Frontal cortex (tissue), 4 donors: ENCODE data around the gene CHEK2. TPM values are rescaled to one million over a fixed set of nuclear protein-coding genes. Genes with fewer than 3 reads are reported as not detected.
A peak's percentile ranks its signal among the peaks of the same experiment; 100 is the strongest.
"Not testable (repeated sequence)": the region's sequence is repeated elsewhere in the genome, so short reads cannot be mapped to it uniquely, and the experiment has no call there.

Experiments
- DNase-seq, 2 donors: peaks; one replicate each; pipeline ENCODE4 v3.0.0; 2012; ENCODE audit warnings: low spot score in 2 of 2
- FAIRE-seq: peaks from 2 replicates; lab custom pipeline; 2012; peaks lifted over from hg19 to GRCh38; lab: Jason Lieb, UNC
- total RNA-seq: library from RNA; depleted of rRNA; stranded (reverse); fragments of >200 nt; gene quantifications from one replicate; pipeline ENCODE4 v1.2.3, GENCODE V29; 2014
- donor health status: control.
- donor health status: control.
- donor health status: control.

Gene CHEK2
- total RNA-seq, 1 donor from 2014 or later, result 4.1 TPM

DNA sequence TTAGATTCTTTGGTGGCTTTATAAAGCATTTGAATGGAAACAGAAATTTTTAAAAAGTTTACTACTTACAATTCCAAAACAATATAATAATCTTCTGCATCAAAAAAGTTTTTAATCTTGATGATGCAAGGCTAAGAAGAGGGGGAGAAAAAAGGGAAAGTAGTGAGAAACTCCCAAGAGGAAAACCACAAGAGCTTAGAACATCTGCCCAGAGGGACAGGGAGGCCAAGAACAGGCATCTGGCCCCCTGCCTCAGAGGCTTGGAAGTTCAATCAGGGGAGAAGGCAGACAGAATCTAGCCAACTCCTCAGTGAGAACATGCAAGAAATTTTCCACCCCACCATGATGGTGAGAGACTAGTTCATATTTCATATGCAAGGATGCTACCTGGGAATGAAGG lies 38.2 kb downstream of the CHEK2 start:
- DNase-seq (no peak), FAIRE-seq (no peak)

DNA sequence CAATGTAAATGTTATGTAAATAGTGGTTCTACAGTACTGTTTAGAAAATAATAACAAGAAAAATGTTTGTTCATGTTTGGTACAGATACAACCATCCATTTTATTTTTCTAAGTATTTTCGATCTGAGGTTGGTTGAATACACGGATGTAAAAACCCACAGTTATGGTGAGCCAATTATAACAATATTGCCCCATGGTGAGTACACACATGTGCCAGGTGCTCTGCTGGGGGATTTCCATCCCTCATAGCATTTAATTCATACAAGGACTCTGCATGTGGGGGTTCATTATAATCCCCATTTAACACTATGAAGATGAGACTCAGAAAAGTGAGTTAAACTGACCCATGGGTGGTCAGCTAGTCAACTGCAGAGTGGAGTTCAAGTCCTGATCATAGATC lies 38.7 kb downstream of the CHEK2 start:
- FAIRE-seq, result no peak

DNA sequence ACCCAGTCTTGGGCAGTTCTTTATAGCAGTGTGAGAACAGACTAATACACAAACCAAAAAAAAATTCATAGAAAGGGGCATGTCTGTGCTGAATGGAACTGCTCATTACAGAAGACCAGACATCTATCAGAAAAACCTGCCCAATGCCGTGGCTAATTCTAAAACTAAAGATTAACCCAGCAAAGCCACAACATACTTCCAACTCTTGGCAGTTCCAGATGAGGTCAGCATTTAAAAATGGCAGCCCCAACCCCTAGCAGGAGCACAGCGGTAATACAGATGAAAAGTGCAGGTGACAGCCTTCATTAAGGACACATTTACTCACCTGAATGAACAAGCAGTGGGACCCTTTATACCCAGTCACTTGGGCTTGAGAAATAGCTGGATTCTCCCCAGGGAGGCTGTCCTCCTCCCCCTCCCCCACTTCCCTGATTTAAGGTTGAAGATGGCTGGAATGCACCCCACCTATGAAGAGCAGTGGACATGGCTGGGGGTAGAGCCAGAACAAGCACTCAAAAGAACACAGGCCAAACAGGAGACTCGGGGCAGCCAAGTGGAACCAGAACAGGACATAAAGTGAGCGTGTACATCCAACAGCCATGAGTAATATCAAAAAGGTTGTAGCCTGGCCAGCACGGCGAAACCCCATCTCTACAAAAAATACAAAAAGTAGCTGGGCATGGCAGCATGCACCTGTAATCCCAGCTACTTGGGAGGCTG lies 48.4 kb downstream of the CHEK2 start:
- FAIRE-seq, DNase-seq: not testable (repeated sequence)

More for the DNA sequence above, 38.7 kb downstream of the CHEK2 start:
- no peak for DNase-seq

DNA sequence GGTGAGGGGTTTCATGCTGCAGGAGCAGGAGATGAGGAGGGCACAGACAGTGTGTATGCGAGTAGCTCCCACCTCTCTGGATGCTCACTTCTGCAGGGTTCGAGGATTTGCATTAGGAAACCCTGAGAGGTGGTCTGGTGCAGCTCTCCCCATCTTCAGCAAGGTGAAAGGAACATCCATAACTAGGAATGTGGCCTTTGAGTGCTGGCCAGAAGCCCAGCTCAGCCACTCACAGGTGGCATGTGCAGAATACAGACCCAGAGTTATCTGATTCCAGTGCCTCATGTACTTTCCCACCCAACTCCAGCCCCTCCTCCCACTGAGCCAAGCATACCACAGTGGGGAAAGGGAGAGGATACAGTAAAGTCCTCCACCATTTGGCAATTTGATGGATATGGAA lies 51.8 kb downstream of the CHEK2 start:
- DNase-seq, FAIRE-seq: not testable (repeated sequence)

DNA sequence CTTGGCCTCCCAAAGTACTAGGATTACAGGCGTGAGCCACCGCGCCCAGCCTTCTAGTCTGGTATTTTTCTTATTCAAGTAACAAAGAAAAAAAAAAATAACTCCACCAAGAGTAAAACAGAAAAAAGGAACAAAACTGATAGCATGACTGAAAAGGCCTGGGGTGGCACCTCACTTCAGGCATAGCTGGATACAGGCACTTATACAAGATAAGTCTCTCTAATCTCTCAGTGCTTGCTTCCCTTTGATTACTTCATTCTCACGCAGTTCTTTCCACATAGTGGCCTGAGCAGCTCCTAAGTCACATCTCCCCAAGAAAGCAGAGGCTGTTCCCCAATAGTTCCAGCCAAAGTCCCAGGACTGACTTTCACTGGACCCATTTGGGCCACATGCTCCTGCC lies 58.7 kb downstream of the CHEK2 start:
- DNase-seq, FAIRE-seq: not testable (repeated sequence)

DNA sequence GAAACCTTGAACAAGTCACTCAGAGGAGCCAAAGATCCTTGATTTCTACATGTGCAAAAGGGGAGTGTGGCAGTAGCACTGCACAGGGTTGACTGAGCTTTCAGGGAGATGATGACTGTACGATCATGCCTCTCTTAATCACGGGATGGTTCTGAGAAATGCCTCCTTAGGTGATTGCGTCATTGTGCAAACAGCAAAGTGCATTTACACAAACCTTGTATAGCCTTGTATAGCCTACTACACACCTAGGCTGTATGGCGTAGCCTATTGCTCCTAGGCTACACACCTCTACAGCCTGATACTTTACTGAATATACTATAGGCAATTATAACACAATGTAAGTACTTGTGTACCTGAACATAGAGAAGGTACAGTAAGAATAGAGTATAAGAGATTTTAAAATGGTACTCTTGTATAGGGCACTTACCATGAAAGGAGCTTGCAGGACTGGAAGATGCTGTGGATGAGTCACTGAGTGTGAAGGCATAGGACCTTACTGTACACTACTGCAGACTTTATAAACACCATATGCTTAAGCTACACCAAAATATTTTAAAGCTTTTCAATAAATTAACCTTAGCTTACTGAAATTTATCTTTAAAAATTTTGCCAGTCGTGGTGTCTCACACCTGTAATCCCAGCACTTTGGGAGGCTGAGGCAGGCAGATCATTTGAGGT lies 60.7 kb downstream of the CHEK2 start:
- FAIRE-seq, DNase-seq: not testable (repeated sequence)

DNA sequence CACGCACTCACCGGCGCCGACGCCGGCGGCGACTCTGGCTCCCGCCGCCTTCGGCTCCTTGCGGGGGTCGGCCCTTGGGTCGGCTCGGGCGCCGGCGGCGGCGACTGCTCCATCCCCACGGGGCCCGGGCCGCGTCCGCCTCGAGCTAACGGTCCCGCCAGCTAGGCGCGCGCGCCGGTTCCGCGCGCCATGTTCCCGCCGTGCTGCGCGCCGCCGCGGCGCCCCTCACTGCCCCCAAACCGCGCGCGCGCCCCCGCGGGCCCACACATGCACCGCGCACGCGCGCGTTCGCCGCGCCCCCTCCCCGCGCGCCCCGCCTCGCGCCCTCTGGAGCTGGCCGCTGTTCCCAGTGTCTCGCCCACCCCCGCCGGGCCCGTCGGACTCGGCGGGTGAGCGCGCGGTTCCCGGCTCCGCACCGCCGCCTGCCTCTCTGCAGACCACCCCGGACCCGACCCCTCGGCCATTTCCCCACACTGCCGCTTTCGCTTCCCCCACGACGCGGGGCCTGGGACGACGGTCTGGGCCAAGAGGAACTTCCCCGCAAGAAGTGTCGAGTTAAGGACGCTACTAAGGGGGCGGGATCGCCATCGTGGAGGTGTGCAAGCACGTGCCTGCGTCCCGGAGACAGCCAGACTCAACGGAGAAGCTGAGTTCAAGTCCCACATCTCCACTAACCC lies 61.9 kb downstream of the CHEK2 start, which contains the start of gene TTC28:
Gene TTC28, minus strand, starts transcription at position 230 of the 677 bp plus-strand sequence. Its CDS starts 117 bp downstream, at position 113.
- peak; percentile 62 to 68 for DNase-seq
- FAIRE-seq, result not testable (repeated sequence)

DNA sequence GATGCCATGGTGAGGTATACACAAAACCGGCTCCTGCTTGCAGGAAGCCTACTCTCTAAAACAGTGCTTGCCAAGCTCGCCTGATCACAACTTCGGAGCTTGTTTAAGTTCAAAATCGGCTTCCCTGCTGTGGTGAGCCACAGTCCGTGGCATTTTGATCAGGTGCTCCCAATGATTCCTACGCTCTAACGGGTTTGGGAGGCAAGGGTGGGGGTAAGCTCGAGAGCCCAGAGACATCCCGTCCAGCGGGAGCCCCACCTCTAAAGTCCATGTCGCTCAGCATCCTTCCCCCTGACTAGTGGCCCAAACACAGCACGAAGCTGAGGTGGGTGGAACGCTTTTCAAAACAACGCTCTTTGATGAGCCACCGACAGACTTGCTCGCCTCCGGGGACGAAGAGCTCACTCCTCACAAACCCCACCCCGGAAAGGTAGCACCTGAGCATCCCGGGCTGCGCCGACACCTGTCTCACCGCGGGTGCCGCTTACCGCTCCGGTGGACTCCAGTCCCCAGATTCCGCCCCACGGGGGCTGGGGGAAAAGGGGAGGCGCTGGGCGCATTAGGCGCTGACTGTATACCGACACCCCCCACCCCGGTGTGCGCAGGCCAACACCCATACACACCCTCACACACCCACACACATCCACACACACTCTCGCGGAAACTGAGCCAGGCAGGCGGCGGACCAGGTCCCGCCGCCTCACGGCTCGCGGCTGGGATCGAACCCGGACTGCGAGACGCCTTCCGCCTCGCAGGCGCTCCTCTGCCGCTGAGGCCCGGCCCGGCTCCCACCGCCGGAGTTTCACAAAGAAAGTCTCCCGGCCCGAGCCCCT lies 62.6 kb downstream of the CHEK2 start:
- DNase-seq, FAIRE-seq: not testable (repeated sequence)

DNA sequence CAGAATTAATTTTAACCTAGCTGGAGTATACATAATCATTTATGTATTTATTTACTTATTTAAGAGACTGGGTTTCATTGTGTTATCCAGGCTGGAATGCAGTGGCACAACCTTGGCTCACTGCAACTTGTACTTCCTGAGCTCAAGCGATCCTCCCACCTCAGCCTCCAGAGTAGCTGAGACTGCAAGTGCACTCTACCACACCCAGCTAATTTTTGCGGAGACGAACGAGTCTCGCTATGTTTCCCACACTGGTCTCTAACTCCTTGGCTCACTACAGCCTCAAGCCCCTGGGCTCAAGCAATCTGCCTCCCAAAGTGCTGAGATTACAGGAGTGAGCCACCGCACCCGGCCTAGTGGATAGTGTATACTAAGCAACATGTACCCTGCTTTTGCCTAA lies 63.5 kb downstream of the CHEK2 start:
- DNase-seq, FAIRE-seq: not testable (repeated sequence)

DNA sequence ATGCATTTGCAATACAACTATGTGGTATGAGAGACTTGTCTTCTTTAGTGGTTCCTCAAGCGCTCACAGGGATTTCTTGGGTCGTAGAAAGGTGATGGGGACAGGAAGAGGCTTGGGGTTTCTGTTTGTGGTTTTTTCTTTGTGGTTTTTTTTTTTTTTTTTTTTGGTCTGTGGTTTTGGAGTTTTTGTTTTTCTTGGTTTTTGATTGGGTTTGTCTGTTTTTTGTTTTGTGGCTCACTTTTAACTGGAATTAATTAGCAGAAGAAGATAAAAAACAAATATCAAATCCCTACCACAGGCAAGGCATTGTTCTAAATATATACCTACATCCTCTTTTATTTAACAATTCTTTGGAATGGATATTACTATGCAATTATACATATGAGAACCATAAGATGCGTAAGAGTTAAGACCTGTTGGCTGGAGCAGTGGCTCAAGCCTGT lies 67.5 kb downstream of the CHEK2 start:
- FAIRE-seq, result no peak
- no peak for DNase-seq

DNA sequence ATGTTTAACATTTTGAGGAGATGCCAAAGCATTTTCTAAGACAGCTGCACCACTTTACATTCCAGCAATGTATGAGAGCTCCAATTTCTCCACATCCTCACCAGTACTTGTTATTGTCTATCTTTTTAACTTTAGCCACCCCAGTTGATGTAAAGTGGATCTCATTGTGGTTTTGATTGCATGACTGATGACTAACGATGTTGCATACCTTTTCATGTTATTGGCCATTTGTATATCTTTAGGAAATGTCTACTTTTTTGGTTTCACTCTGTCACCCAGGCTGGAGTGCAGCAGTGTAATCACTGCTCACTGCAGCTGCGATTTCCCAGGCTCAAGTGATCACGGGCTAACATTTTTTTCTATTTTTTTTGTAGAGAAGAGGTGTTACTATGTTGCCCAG lies 70.9 kb downstream of the CHEK2 start:
- no peak for FAIRE-seq
- no peak for DNase-seq

DNA sequence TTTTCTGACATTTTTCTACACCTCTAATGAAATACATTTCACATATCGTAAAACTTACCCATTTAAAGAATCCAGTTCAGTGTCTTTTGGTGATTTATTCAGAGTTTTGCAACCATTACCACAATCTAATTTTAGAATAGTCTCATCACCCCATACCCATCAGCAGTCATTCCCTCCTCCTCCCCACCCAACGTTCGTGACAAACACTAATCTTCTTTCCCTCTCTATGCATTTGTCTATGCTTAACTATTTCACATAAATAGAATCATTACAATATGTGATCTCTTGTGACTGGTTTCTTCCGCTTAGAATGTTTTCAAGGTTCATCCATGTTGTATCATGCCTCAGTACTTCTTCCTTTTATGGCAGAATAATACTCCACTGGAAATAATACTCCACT lies 71.5 kb downstream of the CHEK2 start:
- FAIRE-seq (no peak), DNase-seq (no peak)

DNA sequence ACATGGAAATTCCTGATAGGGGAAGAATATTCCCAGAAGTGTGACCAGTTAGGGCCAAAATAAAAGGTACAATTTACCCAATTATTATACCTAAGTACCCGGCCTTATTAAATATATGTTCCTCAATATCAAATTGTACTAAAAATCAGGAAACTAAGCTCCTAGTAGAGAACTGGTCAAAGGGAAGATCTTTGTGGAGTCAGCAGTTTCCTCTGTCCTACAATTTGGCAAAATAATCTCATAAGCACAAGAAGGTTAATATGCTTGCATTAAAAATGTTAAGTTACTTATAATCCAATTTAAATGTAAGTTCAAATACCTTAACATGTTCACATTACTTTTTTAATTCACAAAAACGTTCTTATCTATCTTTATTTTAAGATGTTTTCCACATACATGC lies 72.2 kb downstream of the CHEK2 start:
- no peak for FAIRE-seq
- no peak for DNase-seq

DNA sequence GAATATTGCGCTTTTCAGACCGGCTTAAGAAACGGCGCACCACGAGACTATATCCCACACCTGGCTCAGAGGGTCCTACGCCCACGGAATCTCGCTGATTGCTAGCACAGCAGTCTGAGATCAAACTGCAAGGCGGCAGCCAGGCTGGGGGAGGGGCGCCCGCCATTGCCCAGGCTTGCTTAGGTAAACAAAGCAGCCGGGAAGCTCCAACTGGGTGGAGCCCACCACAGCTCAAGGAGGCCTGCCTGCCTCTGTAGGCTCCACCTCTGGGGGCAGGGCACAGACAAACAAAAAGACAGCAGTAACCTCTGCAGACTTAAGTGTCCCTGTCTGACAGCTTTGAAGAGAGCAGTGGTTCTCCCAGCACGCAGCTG lies 78.1 kb downstream of the CHEK2 start:
- not testable (repeated sequence) for DNase-seq, FAIRE-seq

DNA sequence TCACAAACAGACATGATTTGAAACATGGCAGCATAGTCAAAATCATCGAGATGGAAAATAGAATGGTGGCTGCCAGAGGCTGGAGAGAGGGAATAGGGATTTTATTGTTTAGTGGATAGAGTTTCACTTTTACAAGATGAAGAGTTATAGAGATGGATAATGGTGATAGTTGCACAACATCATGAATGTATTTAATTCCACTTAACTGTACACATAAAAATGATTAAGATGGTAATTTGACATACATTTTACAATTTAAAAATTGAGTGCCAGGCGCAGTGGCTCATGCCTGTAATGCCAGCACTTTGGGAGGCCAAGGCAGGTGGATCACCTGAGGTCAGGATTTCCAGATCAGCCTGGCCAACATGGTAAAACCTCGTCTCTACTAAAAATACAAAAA lies 83.2 kb downstream of the CHEK2 start:
- no peak for DNase-seq
- no peak for FAIRE-seq

DNA sequence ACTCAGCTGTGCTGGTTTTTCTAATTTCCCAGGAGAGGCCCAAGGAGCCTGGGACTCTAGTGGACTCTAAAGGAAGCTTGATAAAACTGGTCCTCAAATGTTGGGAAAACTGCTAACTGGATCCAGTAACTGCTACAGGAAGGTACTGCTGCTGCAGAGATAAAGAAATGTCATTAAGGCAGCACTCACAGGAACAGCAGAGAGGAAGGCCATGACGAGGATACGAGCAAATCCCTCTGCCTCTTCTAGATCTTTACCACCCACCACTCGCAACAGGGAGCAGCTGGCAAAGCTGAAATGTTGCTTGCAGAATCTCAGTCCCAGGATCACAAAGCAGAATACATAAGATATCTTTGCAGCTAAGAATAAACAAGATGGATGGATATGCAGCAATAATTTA lies 85.4 kb downstream of the CHEK2 start:
- FAIRE-seq, result no peak
- no peak for DNase-seq

DNA sequence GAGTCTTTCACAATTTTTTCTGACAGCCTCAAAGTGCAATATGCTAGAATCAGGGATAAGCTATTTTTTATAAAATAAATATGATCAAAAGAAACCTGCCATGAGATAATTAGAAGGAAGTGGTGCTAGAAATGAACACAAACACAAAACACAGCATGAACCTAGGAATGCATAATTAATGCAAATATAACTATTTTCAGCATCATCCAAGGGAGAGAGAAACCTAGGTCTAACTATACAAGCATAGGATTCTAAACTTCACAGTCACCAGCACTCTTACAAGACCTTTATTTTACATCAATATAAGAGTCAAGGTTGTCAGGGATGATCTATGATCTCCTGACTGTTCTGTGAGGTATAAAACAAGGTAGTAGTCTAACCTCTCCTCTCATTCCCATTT lies 91.2 kb downstream of the CHEK2 start:
- DNase-seq, result no peak
- no peak for FAIRE-seq

DNA sequence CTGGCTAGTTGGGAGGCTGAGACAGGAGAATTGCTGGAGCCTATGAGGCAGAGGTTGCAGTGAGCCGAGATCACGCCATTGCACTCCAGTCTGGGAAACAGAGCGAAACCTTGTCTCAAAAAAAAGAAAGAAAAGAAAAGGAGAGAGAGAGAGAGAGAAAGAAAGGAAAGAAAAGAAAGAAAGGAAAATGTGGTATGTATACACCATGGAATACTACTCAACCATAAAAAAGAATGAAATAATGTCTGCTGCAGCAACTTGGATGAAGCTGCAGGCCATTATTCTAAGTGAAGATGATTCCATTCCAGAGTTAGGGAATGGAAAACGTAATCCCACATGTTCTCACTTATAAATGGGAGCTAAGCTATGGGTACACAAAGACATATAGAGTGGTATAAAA lies 92.8 kb downstream of the CHEK2 start:
- no peak for DNase-seq
- no peak for FAIRE-seq

DNA sequence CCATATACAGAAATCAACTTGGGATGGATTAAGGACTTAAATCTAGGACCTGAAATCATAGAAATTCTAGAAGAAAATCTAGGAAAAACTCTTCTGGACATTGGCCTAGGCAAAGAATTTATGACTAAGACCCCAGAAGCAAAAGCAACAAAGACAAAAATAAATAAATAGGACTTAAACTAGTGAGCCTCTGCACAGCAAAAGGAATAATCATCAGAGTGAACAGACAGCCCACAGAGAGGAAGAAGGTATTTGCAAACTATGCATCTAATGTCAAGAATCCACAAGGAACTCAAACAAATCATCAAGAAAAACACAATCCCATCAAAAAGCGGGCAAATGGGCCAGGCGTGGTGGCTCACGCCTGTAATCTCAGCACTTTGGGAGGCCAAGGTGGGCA lies 94.4 kb downstream of the CHEK2 start:
- FAIRE-seq (no peak), DNase-seq (no peak)

DNA sequence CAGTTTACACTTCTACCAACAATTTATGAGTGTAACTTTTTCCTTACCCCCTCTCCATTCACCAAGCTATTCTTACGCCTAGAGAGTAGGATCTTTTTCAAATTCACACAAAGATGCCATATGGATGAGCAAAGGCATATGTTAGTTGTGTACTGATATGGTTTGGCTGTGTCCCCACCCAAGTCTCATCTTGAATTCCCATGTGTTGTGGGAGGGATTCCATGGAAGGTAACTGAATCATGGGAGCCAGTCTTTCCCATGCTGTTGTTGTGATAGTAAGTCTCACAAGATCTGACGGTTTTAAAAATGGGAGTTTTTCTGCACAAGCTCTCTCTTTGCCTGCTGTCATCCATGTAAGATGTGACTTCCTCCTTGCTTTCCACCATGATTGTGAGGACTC lies 102.3 kb downstream of the CHEK2 start:
- DNase-seq, result no peak
- no peak for FAIRE-seq
